ENCODE measurements around the gene CDH12. TPM values are rescaled to one million over a fixed set of nuclear protein-coding genes. Genes with fewer than 3 reads are reported as not detected.

The CDH12 gene
- total and polyA plus RNA-seq, 4 donors, result 0.02 to 0.33 (median 0.17) TPM; not detected in 1

DNA sequence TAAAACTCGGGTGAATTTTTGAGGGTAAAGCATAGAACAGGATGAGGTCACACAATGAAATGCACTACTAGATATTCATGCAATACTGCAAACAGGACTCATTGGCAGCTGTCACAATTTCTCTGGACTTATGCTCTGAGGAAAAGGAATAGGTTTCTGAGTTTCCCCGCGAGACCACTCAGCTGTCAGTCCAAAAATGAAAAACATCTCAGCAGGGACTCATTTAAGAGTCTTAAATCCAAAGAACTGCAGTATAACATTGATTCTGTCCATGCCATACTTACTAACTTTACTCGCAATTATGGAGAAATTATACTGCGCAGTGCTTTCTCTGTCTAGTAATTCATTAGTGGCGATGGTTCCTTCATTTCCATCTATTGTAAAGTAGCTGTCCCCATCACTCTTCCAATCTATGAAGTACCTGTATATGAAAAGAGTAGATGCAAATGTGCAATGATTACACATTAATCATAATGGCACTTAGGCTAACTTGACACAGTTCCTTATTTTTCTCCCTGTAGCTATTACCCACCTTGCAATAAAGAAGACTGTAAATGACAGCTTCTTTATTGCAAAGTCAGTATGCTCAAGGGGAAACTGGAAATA is 1070.0 kb downstream of the CDH12 start:
- no peaks in the 10 kb centered on the region for H3K4me1 ChIP-seq (ENCODE audit: control insufficient read depth in 4 of 4, insufficient read depth in 4 of 4, low read length in 3 of 4)
- no peak for DNase-seq (ENCODE audit: low spot score)
- WGBS, result 81% methylated on average over 6 of the region's 6 CpGs
- no peak overlapping the region for H3K4me3 ChIP-seq (ENCODE audit: low read depth in 1 of 3, low read length in 3 of 3)
- no peak overlapping the region for H3K27ac ChIP-seq (ENCODE audit: low read depth in 1 of 2, low read length in 2 of 2)
- H3K27me3 ChIP-seq (ENCODE audit: control insufficient read depth in 4 of 4, insufficient read depth in 4 of 4, low read length in 3 of 4), result peaks cover 0 to 4% (median 0%) of the 10 kb centered on the region in 4 donors
- no peak overlapping the region for H3K9ac ChIP-seq (ENCODE audit: low read depth in 1 of 2, low read length in 2 of 2)
- H3K9me3 ChIP-seq (ENCODE audit: control insufficient read depth in 4 of 4, low read length in 3 of 4), result no peaks in the 10 kb centered on the region
- H3K36me3 ChIP-seq (ENCODE audit: control insufficient read depth in 4 of 4, insufficient read depth in 3 of 4, low read depth in 1 of 4, low read length in 3 of 4), result no peaks in the 10 kb centered on the region
- no peak for TF ChIP-seq FOXA2 (IDR thresholded peaks at IDR 0.05)
- TF ChIP-seq, protein P1, sequence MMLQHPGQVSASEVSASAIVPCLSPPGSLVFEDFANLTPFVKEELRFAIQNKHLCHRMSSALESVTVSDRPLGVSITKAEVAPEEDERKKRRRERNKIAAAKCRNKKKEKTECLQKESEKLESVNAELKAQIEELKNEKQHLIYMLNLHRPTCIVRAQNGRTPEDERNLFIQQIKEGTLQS (IDR thresholded peaks at IDR 0.05), result no peak
- TF ChIP-seq, protein P2, sequence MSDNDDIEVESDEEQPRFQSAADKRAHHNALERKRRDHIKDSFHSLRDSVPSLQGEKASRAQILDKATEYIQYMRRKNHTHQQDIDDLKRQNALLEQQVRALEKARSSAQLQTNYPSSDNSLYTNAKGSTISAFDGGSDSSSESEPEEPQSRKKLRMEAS (IDR thresholded peaks at IDR 0.05), result no peak
- no peak for TF ChIP-seq GABPA (IDR thresholded peaks at IDR 0.05 in 1 of 2, conservative IDR thresholded peaks at IDR 0.05 in 1 of 2)
- no peak for TF ChIP-seq ZBTB33 (IDR thresholded peaks at IDR 0.05)
- TF ChIP-seq HNF4A (conservative IDR thresholded peaks at IDR 0.05), result no peak
- TF ChIP-seq RAD21 (IDR thresholded peaks at IDR 0.05), result no peak
- TF ChIP-seq CTCF (IDR thresholded peaks at IDR 0.05; ENCODE audit: low read depth, low read length, missing input control), result no peak
- no peak for TF ChIP-seq SP1 (IDR thresholded peaks at IDR 0.05)
- no peak for TF ChIP-seq REST (IDR thresholded peaks at IDR 0.05)

GRCh38 chr5:21776466-21776865 is 1076.7 kb downstream of the CDH12 start:
- H3K27me3 ChIP-seq (ENCODE audit: control insufficient read depth in 4 of 4, insufficient read depth in 4 of 4, low read length in 3 of 4), result no peaks in the 10 kb centered on the region
- TF ChIP-seq YY1 (IDR thresholded peaks at IDR 0.05) (no peak), REST (IDR thresholded peaks at IDR 0.05) (no peak), NR2F2 (IDR thresholded peaks at IDR 0.05) (no peak), ZBTB33 (IDR thresholded peaks at IDR 0.05) (no peak), RAD21 (IDR thresholded peaks at IDR 0.05) (no peak)
- TF ChIP-seq, protein P1 (IDR thresholded peaks at IDR 0.05), result no peak
- H3K9me3 ChIP-seq (ENCODE audit: control insufficient read depth in 4 of 4, low read length in 3 of 4), result no peaks in the 10 kb centered on the region
- 80% methylated on average over 3 of the region's 3 CpGs for WGBS
- H3K4me1 ChIP-seq (ENCODE audit: control insufficient read depth in 4 of 4, insufficient read depth in 4 of 4, low read length in 3 of 4), result no peaks in the 10 kb centered on the region
- H3K9ac ChIP-seq (ENCODE audit: low read depth in 1 of 2, low read length in 2 of 2), result no peak overlapping the region
- H3K36me3 ChIP-seq (ENCODE audit: control insufficient read depth in 4 of 4, insufficient read depth in 3 of 4, low read depth in 1 of 4, low read length in 3 of 4), result no peaks in the 10 kb centered on the region
- no peak overlapping the region for H3K4me3 ChIP-seq (ENCODE audit: low read depth in 1 of 3, low read length in 3 of 3)
- DNase-seq (ENCODE audit: low spot score), result no peak
- no peak overlapping the region for H3K27ac ChIP-seq (ENCODE audit: low read depth in 1 of 2, low read length in 2 of 2)
